ENCODE results near the gene SLIT3.

DNA sequence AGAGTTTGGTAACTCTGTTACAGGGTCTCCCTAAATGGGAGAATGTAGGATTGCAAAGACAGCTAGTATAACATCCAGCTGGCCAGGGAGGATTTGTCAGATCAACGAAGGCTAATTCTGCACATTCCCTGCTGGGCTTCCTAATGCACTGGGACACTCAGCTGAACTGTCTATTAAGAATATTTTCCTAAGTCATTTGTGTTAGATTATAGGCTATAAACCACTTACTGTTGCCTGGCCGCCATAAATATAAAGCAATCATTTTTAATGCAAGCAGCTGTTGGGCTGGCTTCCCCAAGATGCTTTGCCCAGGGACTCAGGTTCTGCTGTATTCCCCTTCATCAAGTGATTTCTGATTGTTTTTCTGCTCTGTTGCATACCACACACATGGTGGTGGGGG is 35.3 kb upstream of the SLIT3 start:
- TF ChIP-seq GATA2 (IDR thresholded peaks at IDR 0.05; ENCODE audit: low read depth, low read length): no peak
- TF ChIP-seq GATA3 (IDR thresholded peaks at IDR 0.05; ENCODE audit: low read depth, low read length): no peak

All from SH-SY5Y (cell line).